Ovary (tissue), 3 donors: Measurements from ENCODE around the gene FST.

ENCODE experiments used
- CTCF ChIP-seq, 3 donors: fragments of 450-650 bp in 2 of 3; fragments of 200-600 bp in 1 of 3; IDR thresholded peaks; one replicate each; pipeline versions ENCODE4 v1.5.1 to v1.8.0; 2016 to 2022; ENCODE audit warnings: antibody characterized with exemption in 3 of 3, mild to moderate bottlenecking in 1 of 3
- POLR2A ChIP-seq: fragments of 450-650 bp; IDR thresholded peaks from one replicate; pipeline ENCODE4 v1.6.1; 2017; ENCODE audit warnings: antibody characterized with exemption, mild to moderate bottlenecking, moderate library complexity
- donor health status: DM: no; HTN: no; CAD: no.

GRCh38 chr5:53434541-53434940 lies 45.9 kb upstream of the FST start:
- TF ChIP-seq CTCF (IDR thresholded peaks at IDR 0.05): no peak
- no peak for TF ChIP-seq POLR2A
